C4-2B (cell line): ENCODE data around the gene SIK1.

Experiments used
- ZFX ChIP-seq: fragments of 450-650 bp; IDR thresholded peaks from 2 replicates; pipeline ENCODE4 v1.6.1; 2017
- TF ChIP-seq, protein P1 (sequence below): fragments of 450-650 bp; conservative IDR thresholded peaks from 2 replicates; pipeline ENCODE4 v1.5.1; 2017; ENCODE audit warnings: mild to moderate bottlenecking

- TF ChIP-seq, protein P1, sequence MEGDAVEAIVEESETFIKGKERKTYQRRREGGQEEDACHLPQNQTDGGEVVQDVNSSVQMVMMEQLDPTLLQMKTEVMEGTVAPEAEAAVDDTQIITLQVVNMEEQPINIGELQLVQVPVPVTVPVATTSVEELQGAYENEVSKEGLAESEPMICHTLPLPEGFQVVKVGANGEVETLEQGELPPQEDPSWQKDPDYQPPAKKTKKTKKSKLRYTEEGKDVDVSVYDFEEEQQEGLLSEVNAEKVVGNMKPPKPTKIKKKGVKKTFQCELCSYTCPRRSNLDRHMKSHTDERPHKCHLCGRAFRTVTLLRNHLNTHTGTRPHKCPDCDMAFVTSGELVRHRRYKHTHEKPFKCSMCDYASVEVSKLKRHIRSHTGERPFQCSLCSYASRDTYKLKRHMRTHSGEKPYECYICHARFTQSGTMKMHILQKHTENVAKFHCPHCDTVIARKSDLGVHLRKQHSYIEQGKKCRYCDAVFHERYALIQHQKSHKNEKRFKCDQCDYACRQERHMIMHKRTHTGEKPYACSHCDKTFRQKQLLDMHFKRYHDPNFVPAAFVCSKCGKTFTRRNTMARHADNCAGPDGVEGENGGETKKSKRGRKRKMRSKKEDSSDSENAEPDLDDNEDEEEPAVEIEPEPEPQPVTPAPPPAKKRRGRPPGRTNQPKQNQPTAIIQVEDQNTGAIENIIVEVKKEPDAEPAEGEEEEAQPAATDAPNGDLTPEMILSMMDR: no peak
- no peak for TF ChIP-seq ZFX
Measured at GRCh38 chr21:43366656-43367055, 60.3 kb downstream of the SIK1 start.
